Stimulated activated naive CD4-positive, alpha-beta T cell treated with Interleukin-2 at 50 U/mL for 16 hours (primary cell): ENCODE results near the gene MTPN.

Source experiments
- DNase-seq: peaks from one replicate; lab custom pipeline; 2025; lab: John Stamatoyannopoulos, UW

MTPN gene

GRCh38 chr7:135884495-135885232, 92.5 kb downstream of the MTPN start:
- DNase-seq = no peak

GRCh38 chr7:135879233-135879632, 97.9 kb downstream of the MTPN start:
- DNase-seq = no peak

- DNase-seq = no peak
These were observed 98.9 kb downstream of the MTPN start for GRCh38 chr7:135878284-135878683.

GRCh38 chr7:135877805-135878204, 99.4 kb downstream of the MTPN start:
- DNase-seq = no peak
